AG10803 (cell line): ENCODE data around the gene DIAPH2.

Source experiments
- DNase-seq: peaks from one replicate; pipeline ENCODE4 v3.0.0; 2010; ENCODE audit warnings: low read depth
- H3K4me3 ChIP-seq: 2 replicates; pipeline ENCODE4 v1.5.1; 2011; ENCODE audit warnings: mild to moderate bottlenecking, low read length, control low read depth
- TF ChIP-seq, protein P1 (sequence below): conservative IDR thresholded peaks from 2 replicates; pipeline ENCODE4 v1.5.1; 2011; ENCODE audit warnings: mild to moderate bottlenecking, low read length, control low read depth, inconsistent platforms

Gene DIAPH2

DNA sequence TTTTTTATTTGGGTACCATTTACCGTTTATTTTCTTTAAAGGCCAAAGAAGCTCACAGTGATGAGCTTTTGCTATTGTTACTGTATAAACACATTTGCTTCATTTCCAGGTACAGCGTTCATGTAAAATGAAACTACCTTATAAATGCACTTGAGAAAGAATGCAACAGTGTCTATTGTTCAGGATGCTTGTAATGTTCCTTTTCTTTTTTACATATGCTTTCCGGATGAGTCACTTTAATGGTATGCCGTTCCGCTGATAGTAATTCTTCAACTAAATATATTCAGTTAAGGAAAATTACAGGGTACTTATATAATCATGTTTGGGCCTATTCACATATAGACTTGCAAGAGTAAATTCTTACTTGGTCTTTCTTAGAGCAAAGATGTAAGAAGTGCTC is 554.0 kb downstream of the DIAPH2 start:
- no peak for DNase-seq
- TF ChIP-seq, protein P1, sequence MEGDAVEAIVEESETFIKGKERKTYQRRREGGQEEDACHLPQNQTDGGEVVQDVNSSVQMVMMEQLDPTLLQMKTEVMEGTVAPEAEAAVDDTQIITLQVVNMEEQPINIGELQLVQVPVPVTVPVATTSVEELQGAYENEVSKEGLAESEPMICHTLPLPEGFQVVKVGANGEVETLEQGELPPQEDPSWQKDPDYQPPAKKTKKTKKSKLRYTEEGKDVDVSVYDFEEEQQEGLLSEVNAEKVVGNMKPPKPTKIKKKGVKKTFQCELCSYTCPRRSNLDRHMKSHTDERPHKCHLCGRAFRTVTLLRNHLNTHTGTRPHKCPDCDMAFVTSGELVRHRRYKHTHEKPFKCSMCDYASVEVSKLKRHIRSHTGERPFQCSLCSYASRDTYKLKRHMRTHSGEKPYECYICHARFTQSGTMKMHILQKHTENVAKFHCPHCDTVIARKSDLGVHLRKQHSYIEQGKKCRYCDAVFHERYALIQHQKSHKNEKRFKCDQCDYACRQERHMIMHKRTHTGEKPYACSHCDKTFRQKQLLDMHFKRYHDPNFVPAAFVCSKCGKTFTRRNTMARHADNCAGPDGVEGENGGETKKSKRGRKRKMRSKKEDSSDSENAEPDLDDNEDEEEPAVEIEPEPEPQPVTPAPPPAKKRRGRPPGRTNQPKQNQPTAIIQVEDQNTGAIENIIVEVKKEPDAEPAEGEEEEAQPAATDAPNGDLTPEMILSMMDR = no peak

DNA sequence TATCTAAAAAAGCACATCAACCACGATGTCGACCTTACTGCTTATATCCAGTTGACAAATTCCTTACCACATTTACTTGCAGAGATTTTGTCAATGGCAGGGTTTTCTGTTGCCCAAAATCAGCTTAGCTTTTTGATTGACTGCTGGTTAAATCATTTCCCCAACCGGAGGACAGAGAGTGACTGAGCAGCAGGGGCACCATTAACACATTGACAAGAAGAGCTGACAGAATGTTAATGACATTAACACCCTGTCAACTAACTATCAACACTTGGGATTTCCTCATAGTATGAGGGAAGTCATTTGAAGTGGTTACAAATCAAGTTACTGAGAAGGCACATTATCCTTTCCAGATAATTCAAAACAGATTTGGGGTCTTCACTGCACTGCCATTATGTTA is 567.5 kb downstream of the DIAPH2 start:
- H3K4me3 ChIP-seq = no peak overlapping the region
- TF ChIP-seq, protein P1 = no peak
- DNase-seq = no peak

More for the DNA sequence above, 554.0 kb downstream of the DIAPH2 start:
- H3K4me3 ChIP-seq = no peak overlapping the region

DNA sequence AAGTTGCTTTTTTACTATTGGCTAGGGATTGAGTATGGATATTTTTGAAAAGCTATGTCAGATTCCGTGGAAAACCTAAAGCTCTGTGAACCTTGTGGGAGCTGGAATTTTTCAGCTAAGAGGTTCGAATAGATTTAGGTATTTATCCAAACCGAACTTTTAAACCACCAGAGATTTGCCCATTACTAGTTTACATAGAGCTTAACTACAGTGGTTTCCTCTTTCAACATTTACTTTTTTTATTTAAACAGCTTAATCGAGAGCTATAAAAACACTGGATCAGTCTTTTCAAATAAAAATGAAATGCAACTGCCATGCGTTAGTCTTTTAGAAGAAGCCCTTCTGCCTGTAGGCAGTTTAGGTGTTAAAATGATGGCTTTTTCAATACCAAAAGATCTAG is 576.0 kb downstream of the DIAPH2 start:
- TF ChIP-seq, protein P1 = no peak
- H3K4me3 ChIP-seq = no peak overlapping the region
- DNase-seq = no peak

DNA sequence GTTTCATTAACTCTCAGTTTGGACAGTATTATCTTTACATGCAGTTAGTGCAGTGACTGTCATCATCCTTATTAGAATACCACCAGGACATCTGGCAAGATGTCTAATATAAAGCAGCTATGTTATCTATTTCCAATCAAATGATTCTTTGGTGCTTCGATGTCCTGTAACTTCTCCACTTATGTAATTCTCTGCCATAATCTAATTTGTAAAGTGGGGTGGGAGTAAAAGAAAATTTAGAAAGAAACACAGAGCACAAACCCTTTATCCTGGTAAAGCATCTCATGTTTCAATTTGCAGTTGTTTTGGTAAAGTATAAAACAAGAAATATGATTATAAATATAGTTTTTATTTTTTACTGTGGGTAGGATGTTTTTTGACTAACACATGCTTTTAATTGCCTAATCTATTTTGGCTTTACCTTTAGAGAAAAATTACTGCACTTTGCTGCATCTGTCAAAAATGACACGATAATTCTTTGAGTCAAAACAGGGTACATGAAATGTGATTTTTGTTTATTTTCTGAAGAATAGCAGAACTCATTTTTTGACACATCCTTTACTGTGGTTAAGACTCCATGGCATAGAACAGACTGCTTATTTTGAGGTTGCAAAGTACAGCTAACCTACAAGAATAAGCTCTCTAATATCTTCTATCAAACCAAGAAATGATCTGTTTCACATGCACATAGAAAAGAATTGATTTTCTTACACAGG is 581.9 kb downstream of the DIAPH2 start:
- DNase-seq = no peak
- no peak overlapping the region for H3K4me3 ChIP-seq
- TF ChIP-seq, protein P1 = no peak

DNA sequence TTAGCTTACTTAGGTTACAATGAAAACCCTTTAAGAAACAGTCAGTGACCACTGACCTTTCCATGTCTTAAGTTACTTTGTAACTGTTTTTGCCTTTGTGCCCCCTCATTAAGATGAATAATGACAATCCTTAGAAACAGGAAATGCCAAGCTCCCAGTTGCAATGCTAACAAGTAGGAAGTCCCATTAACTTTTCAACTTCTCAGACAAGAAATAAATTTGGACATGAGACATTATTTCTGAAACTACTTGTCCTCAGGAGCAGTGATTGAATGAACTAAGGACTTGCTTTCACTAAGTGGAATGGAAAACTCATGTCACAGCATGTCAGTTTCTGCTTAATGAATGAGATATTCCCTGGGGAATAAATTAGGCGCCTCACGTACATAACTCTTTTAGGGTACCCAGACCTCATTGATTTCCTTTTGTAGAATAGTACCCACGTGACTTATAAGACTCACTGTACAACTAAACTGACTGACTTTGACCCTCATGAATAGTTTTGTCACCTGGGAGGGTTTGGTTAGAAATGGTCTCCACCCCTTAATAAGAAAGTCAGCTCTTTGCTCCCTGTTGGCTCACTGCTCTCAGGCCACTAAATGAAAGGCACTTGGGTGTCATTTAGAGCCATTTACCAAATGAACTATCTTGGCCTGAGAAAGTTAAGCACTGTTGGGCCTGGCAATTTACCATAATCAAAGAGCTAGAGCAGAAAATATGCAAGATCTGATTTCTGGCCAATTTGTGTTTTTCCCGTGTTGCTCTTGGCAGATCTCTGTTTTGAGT is 582.9 kb downstream of the DIAPH2 start:
- DNase-seq = peak; percentile 27
- TF ChIP-seq, protein P1 = no peak
- no peak overlapping the region for H3K4me3 ChIP-seq

DNA sequence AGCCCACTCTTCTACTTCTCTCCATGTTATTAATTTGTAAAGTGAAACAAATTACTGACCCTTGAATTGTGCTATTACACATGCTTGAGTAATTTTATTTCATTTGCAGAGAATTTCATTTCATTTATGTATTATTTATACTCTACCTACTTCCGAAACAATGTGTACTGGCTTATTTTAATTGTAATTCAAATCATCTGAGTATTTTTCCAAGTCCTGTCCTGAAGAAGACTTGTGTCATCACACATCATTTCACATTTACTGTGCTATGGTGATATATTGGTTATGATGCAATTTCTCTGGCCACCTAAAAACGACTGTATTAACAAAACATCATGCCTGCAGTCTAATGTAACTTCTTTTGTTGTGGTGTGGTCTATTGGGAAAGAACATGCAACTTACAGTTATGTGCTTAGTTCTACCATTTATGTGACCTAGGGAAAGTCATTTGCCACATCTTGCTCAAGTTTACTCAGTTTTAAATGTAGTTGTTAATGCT is 583.6 kb downstream of the DIAPH2 start:
- peak; percentile 60 for DNase-seq
- H3K4me3 ChIP-seq = no peak overlapping the region
- TF ChIP-seq, protein P1 = no peak
